Gastrocnemius medialis (tissue), 4 donors: ENCODE results near the gene LNX1. TPM values are rescaled to one million over a fixed set of nuclear protein-coding genes. Genes with fewer than 3 reads are reported as not detected.

Experiments
- ATAC-seq, 2 donors: fragments of 150-250 bp; one replicate each; pipeline ENCODE4 v1.9.1; 2016
- DNase-seq, 2 donors: peaks; one replicate each; pipeline ENCODE4 v3.0.0-alpha.2; 2019
- H3K27ac ChIP-seq, 4 donors: fragments of 200-600 bp; sonication (generic); 1 replicate in 1 of 4; 2 replicates in 3 of 4; pipeline ENCODE4 v1.5.1; 2016 to 2018; ENCODE audit warnings: mild to moderate bottlenecking in 2 of 4, moderate library complexity in 1 of 4
- H3K27me3 ChIP-seq, 3 donors: fragments of 200-600 bp; sonication (generic) in 2 of 3; 1 replicate in 1 of 3; 2 replicates in 2 of 3; pipeline versions ENCODE4 v1.5.1 to v1.6.0; 2016 to 2019; ENCODE audit warnings: mild to moderate bottlenecking in 1 of 3, moderate library complexity in 1 of 3
- H3K36me3 ChIP-seq, 2 donors: fragments of 200-600 bp; sonication (generic) in 1 of 2; one replicate each; pipeline ENCODE4 v1.5.1; 2017 to 2018
- H3K4me1 ChIP-seq, 2 donors: fragments of 200-600 bp; sonication (generic) in 1 of 2; one replicate each; pipeline ENCODE4 v1.5.1; 2016 to 2017; ENCODE audit warnings: mild to moderate bottlenecking in 2 of 2
- H3K4me3 ChIP-seq, 4 donors: fragments of 200-600 bp; sonication (generic) in 3 of 4; 1 replicate in 1 of 4; 2 replicates in 3 of 4; pipeline ENCODE4 v1.5.1; 2016 to 2019; ENCODE audit warnings: mild to moderate bottlenecking in 2 of 4
- H3K9me3 ChIP-seq, 3 donors: fragments of 200-600 bp; sonication (generic) in 2 of 3; 1 replicate in 1 of 3; 2 replicates in 2 of 3; pipeline ENCODE4 v1.5.1; 2016 to 2019
- POLR2A ChIP-seq, 2 donors: fragments of 450-650 bp; IDR thresholded peaks; one replicate each; pipeline ENCODE4 v1.6.1; 2017; ENCODE audit warnings: antibody characterized with exemption in 2 of 2, mild to moderate bottlenecking in 2 of 2, moderate library complexity in 2 of 2
- in situ Hi-C, 4 donors: fragments of 200-750 bp; cut with MboI; loops; one replicate each; pipeline versions ENCODE4 v1.15.0 to v1.8.0; 2017; ENCODE audit warnings: low sequenced_read_pairs in 4 of 4
- intact Hi-C: fragments of 100-400 bp; cut with DNase I; formaldehyde crosslinking; loops from one replicate; pipeline ENCODE4 v1.15.1; 2023; ENCODE audit warnings: low total_unique reads
- total RNA-seq, 4 donors: library from RNA; depleted of rRNA; stranded (reverse); fragments of >200 nt; gene quantifications; one replicate each; pipeline versions ENCODE4 v1.1.0 to v1.2.3, GENCODE V29; 2016
- TF ChIP-seq, protein P1 (sequence below), 5 experiments: fragments of 450-650 bp in 3 of 5; fragments of 200-600 bp in 2 of 5; sonication (generic) in 2 of 5; IDR thresholded peaks in 4 of 5; conservative IDR thresholded peaks in 1 of 5; 1 replicate in 4 of 5; 2 replicates in 1 of 5; pipeline ENCODE4 v1.5.1; 2016 to 2019; ENCODE audit warnings: antibody characterized with exemption in 5 of 5, mild to moderate bottlenecking in 3 of 5, moderate library complexity in 3 of 5

LNX1 gene
- total RNA-seq, 4 donors from 2014 or later, result 7.0 to 12.3 (median 11.0) TPM

DNA sequence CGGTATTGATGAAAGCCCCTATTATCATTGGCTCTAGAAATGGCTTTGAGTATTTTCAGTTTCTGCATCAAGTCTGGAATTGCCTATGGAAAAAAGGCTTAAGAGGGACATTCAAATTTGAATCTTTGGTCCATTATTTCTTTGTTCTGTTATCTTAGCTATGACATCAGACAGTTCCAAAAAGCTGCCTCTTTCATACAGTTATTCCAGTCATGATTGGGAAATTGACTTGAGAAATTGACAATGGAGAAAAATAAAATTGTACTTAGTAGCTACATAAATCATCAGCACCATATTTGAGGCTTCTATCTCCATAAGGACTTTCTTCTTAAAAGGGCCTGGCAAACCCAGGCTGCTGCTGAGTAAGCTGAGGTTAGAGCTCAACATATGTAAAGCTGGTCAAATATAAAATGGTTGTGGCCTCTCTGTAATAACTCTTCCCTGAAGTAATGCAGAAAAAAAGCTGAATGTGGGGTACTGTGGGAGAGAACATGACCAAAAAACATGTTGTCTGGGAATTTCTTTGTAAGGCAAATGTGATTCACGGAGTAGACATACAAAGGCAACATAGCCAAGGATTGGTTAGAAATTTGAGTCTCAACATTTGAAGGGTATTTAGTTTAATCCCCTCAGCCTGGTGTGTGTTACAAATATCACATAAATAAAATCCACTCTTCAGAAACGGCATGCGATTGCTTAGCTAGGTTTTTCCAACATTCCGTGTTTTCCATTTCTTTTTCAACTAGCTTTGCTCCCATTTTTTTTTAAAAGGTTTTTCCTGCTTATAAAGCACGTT is 100.9 kb downstream of the LNX1 start:
- in situ Hi-C loops, result loop anchor here in 3 of 4 donors (10.0 to 25.0 kb wide), 3 partner anchors 303 to 734 kb away; partner anchors contain the start of gene PDGFRA (in 1 of the 3)
- H3K4me1 ChIP-seq, result peaks cover 5 to 11% of the 10 kb centered on the region in 2 donors
- no peak for TF ChIP-seq POLR2A (IDR thresholded peaks at IDR 0.05)
- TF ChIP-seq, protein P1, sequence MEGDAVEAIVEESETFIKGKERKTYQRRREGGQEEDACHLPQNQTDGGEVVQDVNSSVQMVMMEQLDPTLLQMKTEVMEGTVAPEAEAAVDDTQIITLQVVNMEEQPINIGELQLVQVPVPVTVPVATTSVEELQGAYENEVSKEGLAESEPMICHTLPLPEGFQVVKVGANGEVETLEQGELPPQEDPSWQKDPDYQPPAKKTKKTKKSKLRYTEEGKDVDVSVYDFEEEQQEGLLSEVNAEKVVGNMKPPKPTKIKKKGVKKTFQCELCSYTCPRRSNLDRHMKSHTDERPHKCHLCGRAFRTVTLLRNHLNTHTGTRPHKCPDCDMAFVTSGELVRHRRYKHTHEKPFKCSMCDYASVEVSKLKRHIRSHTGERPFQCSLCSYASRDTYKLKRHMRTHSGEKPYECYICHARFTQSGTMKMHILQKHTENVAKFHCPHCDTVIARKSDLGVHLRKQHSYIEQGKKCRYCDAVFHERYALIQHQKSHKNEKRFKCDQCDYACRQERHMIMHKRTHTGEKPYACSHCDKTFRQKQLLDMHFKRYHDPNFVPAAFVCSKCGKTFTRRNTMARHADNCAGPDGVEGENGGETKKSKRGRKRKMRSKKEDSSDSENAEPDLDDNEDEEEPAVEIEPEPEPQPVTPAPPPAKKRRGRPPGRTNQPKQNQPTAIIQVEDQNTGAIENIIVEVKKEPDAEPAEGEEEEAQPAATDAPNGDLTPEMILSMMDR (IDR thresholded peaks at IDR 0.05 in 4 of 5, conservative IDR thresholded peaks at IDR 0.05 in 1 of 5), result no peak
- H3K36me3 ChIP-seq, result no peaks in the 10 kb centered on the region
- no peak overlapping the region for H3K4me3 ChIP-seq
- H3K27me3 ChIP-seq, result no peaks in the 10 kb centered on the region
- intact Hi-C loops, result loop anchor here (10.0 kb wide), 1 partner anchor 214 kb away; no protein-coding TSS in a partner anchor
- DNase-seq (no peak), ATAC-seq (no peak)
- peak overlapping the region in 1 of 4 donors; percentile 3 for H3K27ac ChIP-seq
- H3K9me3 ChIP-seq, result no peaks in the 10 kb centered on the region

DNA sequence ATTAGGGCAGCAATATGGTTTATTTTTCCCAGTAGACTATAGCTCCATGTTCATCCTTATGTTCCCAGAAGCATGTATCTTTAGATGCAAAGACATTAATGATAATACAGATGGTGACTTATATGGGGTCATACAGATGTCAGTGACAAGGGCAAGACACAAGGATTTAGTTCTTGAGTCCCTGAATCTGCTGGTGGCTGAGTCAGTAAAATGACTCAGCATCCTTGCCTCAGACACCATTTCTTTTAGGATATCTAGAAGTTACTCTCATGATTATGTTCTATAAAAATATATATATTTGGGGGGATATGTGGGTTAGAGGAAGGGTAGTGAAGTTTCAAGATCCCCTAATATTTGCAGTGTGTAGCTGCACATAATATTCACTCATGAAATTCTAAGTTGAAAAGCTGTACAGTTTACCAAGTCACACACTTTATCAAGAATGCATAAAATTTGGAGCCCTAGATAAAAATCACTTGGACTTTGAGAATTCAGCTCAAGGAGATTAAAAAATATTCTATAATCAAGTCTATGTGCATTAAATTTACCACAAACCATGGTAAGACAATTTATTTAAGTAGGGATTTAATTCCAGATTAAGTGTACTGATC is 101.9 kb downstream of the LNX1 start:
- intact Hi-C loops, result no loop called here
- no peak overlapping the region for H3K27ac ChIP-seq
- in situ Hi-C loops, result loop anchor here in 2 of 4 donors (25.0 kb wide), 2 partner anchors 302 to 723 kb away; no protein-coding TSS in a partner anchor

DNA sequence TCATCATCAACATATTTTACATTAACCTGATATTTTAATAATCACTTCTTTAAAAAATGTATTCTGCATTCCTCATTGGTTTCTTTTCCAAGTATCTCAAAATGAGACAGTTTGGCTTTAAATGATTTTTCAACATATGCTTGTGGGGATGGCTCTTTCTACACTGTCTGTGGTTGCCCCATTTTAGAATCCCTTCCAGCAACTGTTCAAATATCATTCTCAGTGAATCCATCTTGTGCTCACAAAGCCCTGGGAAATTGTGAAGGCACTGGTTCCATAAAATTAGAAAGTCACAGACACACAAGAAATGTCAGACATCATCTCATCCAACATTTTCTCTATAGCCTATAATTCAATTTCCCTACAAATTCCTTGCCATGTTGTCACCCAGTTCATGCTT is 103.5 kb downstream of the LNX1 start:
- no peaks in the 10 kb centered on the region for H3K36me3 ChIP-seq
- H3K27me3 ChIP-seq, result no peaks in the 10 kb centered on the region
- H3K4me3 ChIP-seq, result no peak overlapping the region
- no peak for ATAC-seq
- no peak for TF ChIP-seq POLR2A (IDR thresholded peaks at IDR 0.05)
- TF ChIP-seq, protein P1 (IDR thresholded peaks at IDR 0.05 in 4 of 5, conservative IDR thresholded peaks at IDR 0.05 in 1 of 5), result no peak
- in situ Hi-C loops, result loop anchor here in 2 of 4 donors (25.0 kb wide), 2 partner anchors 300 to 725 kb away; no protein-coding TSS in a partner anchor
- no peak for DNase-seq
- H3K4me1 ChIP-seq, result peaks cover 5 to 11% of the 10 kb centered on the region in 2 donors
- intact Hi-C loops, result no loop called here
- no peaks in the 10 kb centered on the region for H3K9me3 ChIP-seq
- no peak overlapping the region for H3K27ac ChIP-seq

More for the DNA sequence above, 101.9 kb downstream of the LNX1 start:
- Histone ChIP-seq H3K36me3 (no peaks in the 10 kb centered on the region), H3K27me3 (no peaks in the 10 kb centered on the region), H3K4me3 (no peak overlapping the region), H3K4me1 (peaks cover 5 to 11% of the 10 kb centered on the region in 2 donors), H3K9me3 (no peaks in the 10 kb centered on the region)
- TF ChIP-seq POLR2A (IDR thresholded peaks at IDR 0.05), result no peak
- TF ChIP-seq, protein P1 (IDR thresholded peaks at IDR 0.05 in 4 of 5, conservative IDR thresholded peaks at IDR 0.05 in 1 of 5), result no peak
- ATAC-seq, result no peak
- DNase-seq, result no peak

DNA sequence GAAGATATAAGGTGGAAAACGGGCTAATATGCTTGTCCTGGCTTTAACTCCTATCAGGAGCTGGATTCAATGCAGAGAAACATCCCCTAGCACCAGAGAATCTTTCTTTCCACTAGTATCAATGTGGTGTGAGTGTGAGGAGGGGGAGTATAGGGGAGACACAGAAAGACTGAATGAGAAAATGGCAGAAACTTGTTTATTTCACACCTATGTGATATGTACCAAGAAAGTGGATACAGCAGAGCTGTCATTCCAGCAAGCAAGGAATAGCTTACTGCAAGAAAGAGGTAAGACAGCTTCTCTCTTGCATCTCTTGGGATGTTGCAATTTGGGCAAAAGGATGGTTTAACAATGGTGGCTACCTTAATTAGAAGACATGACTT is 105.6 kb downstream of the LNX1 start:
- intact Hi-C loops (no loop called here), in situ Hi-C loops (loop anchor here in 2 of 4 donors (25.0 kb wide), 2 partner anchors 298 to 727 kb away; no protein-coding TSS in a partner anchor)
- TF ChIP-seq POLR2A (IDR thresholded peaks at IDR 0.05), result no peak
- H3K4me3 ChIP-seq, result no peak overlapping the region
- no peaks in the 10 kb centered on the region for H3K36me3 ChIP-seq
- no peaks in the 10 kb centered on the region for H3K9me3 ChIP-seq
- peaks cover 2 to 3% of the 10 kb centered on the region in 2 donors for H3K4me1 ChIP-seq
- no peaks in the 10 kb centered on the region for H3K27me3 ChIP-seq
- ATAC-seq (no peak), DNase-seq (no peak)
- no peak overlapping the region for H3K27ac ChIP-seq
